DND-41 (cell line): ENCODE data around the gene LDLRAP1.
"Not testable (repeated sequence)": the region's sequence is repeated elsewhere in the genome, so short reads cannot be mapped to it uniquely, and the experiment has no call there.

Experiments used
- ATAC-seq: fragments of 200-7000 bp; cut with Tn5 transposase; 3 replicates; pipeline ENCODE4 v1.9.1; 2021; ENCODE audit warnings: low read depth; ENCODE audit not compliant: insufficient read depth
- DNase-seq: peaks from one replicate; pipeline ENCODE4 v3.0.0-alpha.2; 2020
- H2AFZ ChIP-seq: 2 replicates; pipeline ENCODE4 v1.6.0; 2012; ENCODE audit warnings: low read depth, low read length
- H3K27ac ChIP-seq: 2 replicates; pipeline ENCODE4 v1.5.1; 2012; ENCODE audit warnings: low read length, inconsistent platforms
- H3K27me3 ChIP-seq: fragments of 200-600 bp; sonication (generic); 2 replicates; pipeline ENCODE4 v1.6.0; 2012; ENCODE audit warnings: low read length, mild to moderate bottlenecking, inconsistent platforms; ENCODE audit not compliant: insufficient read depth, poor library complexity
- H3K36me3 ChIP-seq: 2 replicates; pipeline ENCODE4 v1.5.1; 2012; ENCODE audit warnings: low read length, inconsistent platforms; ENCODE audit not compliant: insufficient read depth
- H3K4me1 ChIP-seq: 2 replicates; pipeline ENCODE4 v1.5.1; 2012; ENCODE audit warnings: mild to moderate bottlenecking, low read length; ENCODE audit not compliant: insufficient read depth
- H3K4me2 ChIP-seq: 2 replicates; pipeline ENCODE4 v1.6.0; 2012; ENCODE audit warnings: mild to moderate bottlenecking, moderate library complexity, low read length, inconsistent platforms; ENCODE audit not compliant: insufficient read depth
- H3K4me3 ChIP-seq, 2 experiments: fragments of 200-600 bp in 1 of 2; shearing (Covaris generic) in 1 of 2; 2 replicates each; pipeline ENCODE4 v1.5.1; 2012 to 2016; ENCODE audit warnings: inconsistent platforms in 2 of 2, low read length in 2 of 2, mild to moderate bottlenecking in 2 of 2, low read depth in 1 of 2, moderate library complexity in 1 of 2
- H3K79me2 ChIP-seq: 2 replicates; pipeline ENCODE4 v1.6.0; 2012; ENCODE audit warnings: low read length, inconsistent platforms; ENCODE audit not compliant: insufficient read depth
- H3K9ac ChIP-seq: 2 replicates; pipeline ENCODE4 v1.6.0; 2012; ENCODE audit warnings: low read depth, mild to moderate bottlenecking, inconsistent platforms, low read length, moderate library complexity
- H3K9me3 ChIP-seq: 2 replicates; pipeline ENCODE4 v1.5.1; 2012; ENCODE audit warnings: low read length, moderate library complexity, mild to moderate bottlenecking, inconsistent platforms; ENCODE audit not compliant: insufficient read depth, severe bottlenecking
- H4K20me1 ChIP-seq: 2 replicates; pipeline ENCODE4 v1.6.0; 2012; ENCODE audit warnings: low read length; ENCODE audit not compliant: insufficient read depth
- CTCF ChIP-seq: IDR thresholded peaks from 2 replicates; pipeline ENCODE4 v1.5.1; 2012; ENCODE audit warnings: borderline replicate concordance, low read length, moderate library complexity, mild to moderate bottlenecking; ENCODE audit not compliant: poor library complexity, severe bottlenecking; ENCODE audit errors: extremely low read depth
- EZH2 ChIP-seq: IDR thresholded peaks from 3 replicates; pipeline ENCODE4 v1.6.1; 2012; ENCODE audit warnings: borderline replicate concordance, low read depth, mild to moderate bottlenecking, moderate library complexity, low read length, inconsistent platforms; ENCODE audit not compliant: severe bottlenecking

Gene LDLRAP1

GRCh38 chr1:25504706-25505595 lies 38.5 kb upstream of the LDLRAP1 start:
- ATAC-seq (no peak), DNase-seq (no peak)
- TF ChIP-seq EZH2 (no peak), CTCF (no peak)
- Histone ChIP-seq H3K9ac (no peak overlapping the region), H3K4me3 (no peak overlapping the region), H3K27me3 (no peaks in the 10 kb centered on the region), H2AFZ (no peak overlapping the region), H3K4me2 (no peak overlapping the region), H3K27ac (no peak overlapping the region), H3K36me3 (peaks cover 25% of the 10 kb centered on the region), H3K9me3 (no peaks in the 10 kb centered on the region), H4K20me1 (peaks cover 8% of the 10 kb centered on the region; the same call in 1 of the 2 replicates), H3K4me1 (no peaks in the 10 kb centered on the region), H3K79me2 (no peaks in the 10 kb centered on the region)

GRCh38 chr1:25505656-25506385 lies 37.6 kb upstream of the LDLRAP1 start:
- H3K4me2 ChIP-seq = no peak overlapping the region

GRCh38 chr1:25506566-25507463 lies 36.6 kb upstream of the LDLRAP1 start:
- not testable (repeated sequence) for H3K27ac ChIP-seq, H3K36me3 ChIP-seq, H4K20me1 ChIP-seq, H3K4me3 ChIP-seq, DNase-seq, H3K4me1 ChIP-seq, H3K9ac ChIP-seq, H3K9me3 ChIP-seq, H3K4me2 ChIP-seq, H3K27me3 ChIP-seq, H3K79me2 ChIP-seq, H2AFZ ChIP-seq, ATAC-seq

More at GRCh38 chr1:25505656-25506385, 37.6 kb upstream of the LDLRAP1 start:
- H3K4me1 ChIP-seq = no peaks in the 10 kb centered on the region
- no peaks in the 10 kb centered on the region for H3K79me2 ChIP-seq
- TF ChIP-seq CTCF = no peak
- no peak for TF ChIP-seq EZH2
- no peak overlapping the region for H3K27ac ChIP-seq
- H3K9me3 ChIP-seq = no peaks in the 10 kb centered on the region
- peaks cover 8% of the 10 kb centered on the region; the same call in 1 of the 2 replicates for H4K20me1 ChIP-seq
- no peak overlapping the region for H3K9ac ChIP-seq
- no peak for DNase-seq
- no peak overlapping the region for H2AFZ ChIP-seq
- ATAC-seq = no peak
- H3K36me3 ChIP-seq = peaks cover 16% of the 10 kb centered on the region
- H3K27me3 ChIP-seq = no peaks in the 10 kb centered on the region
- no peak overlapping the region for H3K4me3 ChIP-seq
